Measurements from ENCODE around the gene TANGO2. TPM values are rescaled to one million over a fixed set of nuclear protein-coding genes. Genes with fewer than 3 reads are reported as not detected.
A peak's percentile ranks its signal among the peaks of the same experiment; 100 is the strongest.

TANGO2 gene
- total RNA-seq, 1 experiment from 2014 or later: 14.6 TPM

GRCh38 chr22:20084547-20085413, 63.9 kb downstream of the TANGO2 start:
- H3K23me2 ChIP-seq (ENCODE audit: insufficient read length, low read depth, low read length, poor library complexity, severe bottlenecking): peaks cover 8% of the 10 kb centered on the region
- no peak overlapping the region for H3K4me2 ChIP-seq (ENCODE audit: insufficient read depth, insufficient read length, low read length)
- peaks cover 37 to 46% of the 10 kb centered on the region in 2 experiments for H3K4me1 Mint-ChIP-seq
- peak overlapping the region; percentile 34 to 86 (median 67); a peak in 5 of 7 replicates for H3K27ac Mint-ChIP-seq
- H3K4me1 ChIP-seq (ENCODE audit: insufficient read depth, low read length): peaks cover 2% of the 10 kb centered on the region; the same call in 1 of the 2 replicates
- H3K79me1 ChIP-seq (ENCODE audit: insufficient read depth, low read depth, low read length, poor library complexity, severe bottlenecking): peaks cover 22% of the 10 kb centered on the region
- H2AFZ ChIP-seq (ENCODE audit: low read length): no peak overlapping the region
- no peaks in the 10 kb centered on the region for H3K27me3 Mint-ChIP-seq (ENCODE audit: low read depth)
- peaks cover 6% of the 10 kb centered on the region for H4K20me1 ChIP-seq (ENCODE audit: control insufficient read depth, insufficient read depth, insufficient read length)
- no peak overlapping the region for H2BK5ac ChIP-seq (ENCODE audit: insufficient read length, low read length)
- no peak overlapping the region for H4K5ac ChIP-seq (ENCODE audit: insufficient read length, low read depth, low read length)
- H2BK15ac ChIP-seq (ENCODE audit: low read depth, low read length): no peak overlapping the region
- no peak overlapping the region for H3K27ac ChIP-seq (ENCODE audit: insufficient read length, low read depth, low read length)
- no peaks in the 10 kb centered on the region for H3K27me3 ChIP-seq (ENCODE audit: insufficient read depth, low read length)
- no peak overlapping the region for H3K23ac ChIP-seq (ENCODE audit: insufficient read length, low read depth, low read length)
- H2AK5ac ChIP-seq (ENCODE audit: insufficient read length, low read length): no peak overlapping the region
- no peak overlapping the region for H2BK120ac ChIP-seq (ENCODE audit: low read depth, low read length, poor library complexity, severe bottlenecking)
- no peak overlapping the region for H3K14ac ChIP-seq (ENCODE audit: insufficient read depth, low read length)
- no peak overlapping the region for H2BK12ac ChIP-seq (ENCODE audit: insufficient read length, low read depth, low read length)
- H3K36me3 Mint-ChIP-seq (ENCODE audit: insufficient read depth in 1 of 3, low read depth in 3 of 3): peaks cover 40 to 71% (median 59%) of the 10 kb centered on the region in 3 experiments; a peak in 6 of 7 replicates
- no peak overlapping the region for H4K91ac ChIP-seq (ENCODE audit: insufficient read length, low read depth, low read length)
- DNase-seq: peak; percentile 83
- H3K9me3 Mint-ChIP-seq: no peaks in the 10 kb centered on the region
- TF ChIP-seq CTCF (conservative IDR thresholded peaks at IDR 0.05): peak; percentile 67
- H3K9ac ChIP-seq (ENCODE audit: extremely low read depth, insufficient read length, low read length): no peak overlapping the region
- no peaks in the 10 kb centered on the region for H3K9me3 ChIP-seq (ENCODE audit: control insufficient read depth, low read depth, low read length)
- no peak overlapping the region for H3T11ph ChIP-seq (ENCODE audit: low read length)
- H2BK20ac ChIP-seq (ENCODE audit: low read depth, low read length, poor library complexity, severe bottlenecking): no peak overlapping the region
- WGBS (ENCODE audit: extremely low coverage, insufficient read length, low lambda C conversion rate): no CpG with 5 or more reads among the region's 23 CpGs
- no peak overlapping the region for H3K4ac ChIP-seq (ENCODE audit: low read depth, low read length)
- no peak overlapping the region for H3K56ac ChIP-seq (ENCODE audit: insufficient read length, low read depth, low read length)
- no peak overlapping the region for H4K8ac ChIP-seq (replicated peaks; ENCODE audit: insufficient read length, low read depth, low read length)
- H3K4me3 Mint-ChIP-seq: peak overlapping the region in 1 of 2 experiments; percentile 2; a peak in 3 of 5 replicates
- peaks cover 35% of the 10 kb centered on the region for H3K79me2 ChIP-seq (ENCODE audit: insufficient read depth, low read length)
- no peak overlapping the region for H3K18ac ChIP-seq (ENCODE audit: insufficient read length, low read depth, low read length)
